Bronchial epithelial cell (primary cell): ENCODE measurements around the gene MYG1. TPM values are rescaled to one million over a fixed set of nuclear protein-coding genes. Genes with fewer than 3 reads are reported as not detected.

Source experiments
- DNase-seq: peaks from one replicate; pipeline ENCODE4 v3.0.0-alpha.2; 2010; ENCODE audit warnings: low read depth
- FAIRE-seq: peaks from 2 replicates; lab custom pipeline; 2011; peaks lifted over from hg19 to GRCh38; lab: Jason Lieb, UNC
- H3K27me3 ChIP-seq: 2 replicates; pipeline ENCODE4 v1.5.1; 2011; ENCODE audit warnings: low read length; ENCODE audit not compliant: control insufficient read depth, insufficient read depth
- H3K36me3 ChIP-seq: 2 replicates; pipeline ENCODE4 v1.5.1; 2011; ENCODE audit warnings: low read length; ENCODE audit not compliant: control insufficient read depth, insufficient read depth
- H3K4me3 ChIP-seq: 2 replicates; pipeline ENCODE4 v1.5.1; 2011; ENCODE audit warnings: mild to moderate bottlenecking, low read depth, low read length, control low read depth
- total RNA-seq: library from RNA; depleted of rRNA; stranded (reverse); fragments of >200 nt; gene quantifications from 2 replicates; pipeline ENCODE4 v1.2.1, GENCODE V29; 2014
- TF ChIP-seq, protein P1 (sequence below): IDR thresholded peaks from 2 replicates; pipeline ENCODE4 v1.5.1; 2011; ENCODE audit warnings: mild to moderate bottlenecking, moderate library complexity, low read length, control low read depth, inconsistent platforms; ENCODE audit not compliant: insufficient read depth, severe bottlenecking

The MYG1 gene
- total RNA-seq, 1 donor from 2014 or later = 29.7 TPM

DNA sequence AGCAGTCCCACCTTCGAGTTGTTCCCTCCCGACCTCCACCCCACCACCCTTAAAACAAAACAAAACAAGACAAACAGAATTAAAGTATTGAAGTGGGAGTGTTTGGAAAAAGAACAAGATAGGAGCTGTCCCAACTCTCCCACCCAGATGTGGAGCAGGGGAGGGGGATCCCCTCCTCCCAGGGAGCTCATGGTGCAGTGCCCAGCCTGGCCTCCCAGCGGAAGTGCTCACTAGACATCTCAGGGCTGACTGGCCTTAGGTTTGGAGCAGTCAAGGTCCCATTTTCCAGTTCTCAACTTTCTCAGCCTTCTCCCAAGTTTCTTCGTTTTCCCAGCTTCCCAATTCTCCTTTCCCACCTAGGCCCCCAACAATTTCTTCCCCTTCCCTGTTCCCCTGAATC, 33.8 kb downstream of the MYG1 start:
- H3K4me3 ChIP-seq = no peak overlapping the region
- H3K27me3 ChIP-seq = peaks cover 9% of the 10 kb centered on the region
- DNase-seq = no peak
- TF ChIP-seq, protein P1, sequence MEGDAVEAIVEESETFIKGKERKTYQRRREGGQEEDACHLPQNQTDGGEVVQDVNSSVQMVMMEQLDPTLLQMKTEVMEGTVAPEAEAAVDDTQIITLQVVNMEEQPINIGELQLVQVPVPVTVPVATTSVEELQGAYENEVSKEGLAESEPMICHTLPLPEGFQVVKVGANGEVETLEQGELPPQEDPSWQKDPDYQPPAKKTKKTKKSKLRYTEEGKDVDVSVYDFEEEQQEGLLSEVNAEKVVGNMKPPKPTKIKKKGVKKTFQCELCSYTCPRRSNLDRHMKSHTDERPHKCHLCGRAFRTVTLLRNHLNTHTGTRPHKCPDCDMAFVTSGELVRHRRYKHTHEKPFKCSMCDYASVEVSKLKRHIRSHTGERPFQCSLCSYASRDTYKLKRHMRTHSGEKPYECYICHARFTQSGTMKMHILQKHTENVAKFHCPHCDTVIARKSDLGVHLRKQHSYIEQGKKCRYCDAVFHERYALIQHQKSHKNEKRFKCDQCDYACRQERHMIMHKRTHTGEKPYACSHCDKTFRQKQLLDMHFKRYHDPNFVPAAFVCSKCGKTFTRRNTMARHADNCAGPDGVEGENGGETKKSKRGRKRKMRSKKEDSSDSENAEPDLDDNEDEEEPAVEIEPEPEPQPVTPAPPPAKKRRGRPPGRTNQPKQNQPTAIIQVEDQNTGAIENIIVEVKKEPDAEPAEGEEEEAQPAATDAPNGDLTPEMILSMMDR = no peak
- H3K36me3 ChIP-seq = no peaks in the 10 kb centered on the region
- no peak for FAIRE-seq

DNA sequence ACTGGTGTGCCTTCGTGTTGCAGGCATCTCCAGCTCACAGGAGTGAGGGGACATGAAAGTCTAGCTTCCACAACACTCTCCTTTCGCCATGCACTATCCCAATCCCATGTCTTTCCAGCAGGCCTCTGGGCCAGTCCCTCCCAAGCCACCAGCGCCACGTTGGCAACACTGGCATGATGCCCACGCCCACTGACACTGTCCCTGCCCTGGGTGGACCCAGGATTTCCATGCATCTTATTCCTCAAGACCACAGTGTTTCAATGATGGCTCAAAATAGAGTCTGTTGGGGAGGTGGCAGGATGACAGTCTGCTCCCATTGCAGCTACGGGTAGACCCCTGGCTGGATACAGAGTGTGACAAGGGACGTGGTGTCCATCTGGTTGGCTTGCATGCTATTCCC, 34.4 kb downstream of the MYG1 start:
- FAIRE-seq = no peak
- H3K36me3 ChIP-seq = no peaks in the 10 kb centered on the region
- TF ChIP-seq, protein P1 = no peak
- peaks cover 13% of the 10 kb centered on the region for H3K27me3 ChIP-seq
- H3K4me3 ChIP-seq = no peak overlapping the region
- DNase-seq = no peak

DNA sequence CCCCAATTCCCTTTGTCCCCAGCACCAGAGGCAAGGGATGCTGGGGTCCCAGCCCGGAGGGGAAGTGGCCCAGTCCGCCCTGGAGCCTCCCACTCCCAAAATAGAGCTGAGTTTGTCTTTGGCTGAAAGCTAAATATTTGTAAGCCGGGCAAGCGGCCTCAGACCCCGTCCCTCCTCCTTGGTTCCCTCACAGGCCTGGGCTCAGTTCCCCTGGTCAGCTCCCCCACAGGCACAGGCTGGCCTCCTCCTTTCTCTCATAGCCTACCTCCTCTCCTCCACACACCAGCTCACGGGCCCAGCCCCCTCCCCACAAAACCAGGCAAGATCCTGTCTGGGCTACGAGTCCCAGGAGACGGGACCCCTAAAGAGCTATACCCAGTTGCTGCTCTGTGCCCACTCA, 35.3 kb downstream of the MYG1 start:
- Histone ChIP-seq H3K4me3 (no peak overlapping the region), H3K36me3 (no peaks in the 10 kb centered on the region), H3K27me3 (peaks cover 14% of the 10 kb centered on the region)
- DNase-seq (no peak), FAIRE-seq (no peak)
- TF ChIP-seq, protein P1 = no peak

DNA sequence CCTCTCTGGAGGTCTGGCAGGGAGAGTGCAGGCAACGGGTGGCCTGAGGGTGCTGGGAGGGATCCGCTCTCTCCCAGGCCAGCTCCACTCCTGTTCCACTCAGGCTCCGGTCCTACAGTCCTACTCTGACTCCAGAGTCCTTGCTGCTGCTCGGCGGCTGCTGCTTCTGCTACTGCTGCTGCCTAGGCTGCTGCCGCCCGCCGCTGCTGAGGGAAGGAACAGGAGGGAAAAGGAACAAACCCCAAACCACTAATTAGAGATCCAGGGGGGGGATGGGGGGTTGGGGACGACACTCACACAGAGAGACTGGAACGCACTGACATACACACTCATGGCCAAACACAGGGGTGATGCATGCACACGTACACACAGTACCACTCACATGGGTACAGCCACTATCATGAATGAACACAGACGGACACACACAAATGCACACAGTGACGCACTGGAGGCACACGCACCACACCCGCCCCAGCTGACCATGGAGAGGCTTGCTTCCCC, 36.7 kb downstream of the MYG1 start, which contains the start of gene SP7:
SP7 (minus strand) TSS at position 174 of the 501 bp plus-strand sequence. CDS start 708 bp downstream, outside the sequence.
- H3K27me3 ChIP-seq = peaks cover 14% of the 10 kb centered on the region
- FAIRE-seq (no peak), DNase-seq (no peak)
- H3K4me3 ChIP-seq = no peak within 1 kb of the TSS
- TF ChIP-seq, protein P1 = no peak
- H3K36me3 ChIP-seq = no peaks in the 10 kb centered on the region

DNA sequence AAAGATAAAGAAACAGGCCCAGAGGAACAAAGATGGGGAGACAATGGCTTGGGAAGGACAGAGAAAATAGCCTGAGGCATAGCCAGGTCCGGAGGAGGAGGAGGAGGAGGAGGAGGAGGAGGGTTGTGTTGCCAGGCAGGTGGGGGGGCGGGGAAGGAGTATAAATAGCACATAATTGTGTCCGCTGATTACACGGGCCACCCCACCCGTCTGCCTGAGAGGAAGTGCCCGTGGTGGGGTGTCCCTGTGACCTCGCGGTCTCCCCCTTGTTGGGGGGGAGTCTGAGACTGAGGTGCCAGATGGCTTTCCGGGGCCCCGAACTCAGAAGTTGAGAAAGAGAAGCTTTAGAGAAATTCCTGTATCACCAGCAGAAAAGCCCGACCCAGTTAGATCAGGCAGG, 38.5 kb downstream of the MYG1 start:
- peaks cover 14% of the 10 kb centered on the region for H3K27me3 ChIP-seq
- H3K36me3 ChIP-seq = no peaks in the 10 kb centered on the region
- no peak overlapping the region for H3K4me3 ChIP-seq
- DNase-seq (no peak), FAIRE-seq (no peak)
- TF ChIP-seq, protein P1 = no peak

DNA sequence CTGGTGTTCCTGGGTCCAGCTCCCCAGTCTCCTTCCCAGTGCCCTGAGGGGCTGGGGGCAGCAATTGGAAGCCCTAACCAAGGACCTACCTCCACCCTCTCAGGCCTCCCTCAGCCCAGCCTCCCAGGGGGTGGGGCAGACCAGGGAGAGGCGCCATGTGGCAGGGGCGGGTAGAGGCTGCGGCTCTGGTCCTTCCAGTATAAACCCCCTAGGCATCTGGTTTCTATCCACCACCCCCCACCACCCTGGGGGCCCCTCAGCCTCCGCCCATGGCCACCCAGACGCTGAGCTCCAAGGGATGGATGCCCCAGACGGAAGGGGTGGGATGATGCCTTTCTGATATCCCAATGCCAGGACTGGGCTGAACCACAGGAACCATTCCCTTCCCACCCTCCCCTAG, 39.4 kb downstream of the MYG1 start:
- DNase-seq (no peak), FAIRE-seq (no peak)
- TF ChIP-seq, protein P1 = no peak
- H3K27me3 ChIP-seq = peaks cover 14% of the 10 kb centered on the region
- no peak overlapping the region for H3K4me3 ChIP-seq
- no peaks in the 10 kb centered on the region for H3K36me3 ChIP-seq
